DND-41 (cell line): ENCODE data around the gene PPP1R37.

ENCODE experiments used
- ATAC-seq: fragments of 200-7000 bp; cut with Tn5 transposase; 3 replicates; pipeline ENCODE4 v1.9.1; 2021; ENCODE audit warnings: low read depth; ENCODE audit not compliant: insufficient read depth
- DNase-seq: peaks from one replicate; pipeline ENCODE4 v3.0.0-alpha.2; 2020
- H2AFZ ChIP-seq: 2 replicates; pipeline ENCODE4 v1.6.0; 2012; ENCODE audit warnings: low read depth, low read length
- H3K27ac ChIP-seq: 2 replicates; pipeline ENCODE4 v1.5.1; 2012; ENCODE audit warnings: low read length, inconsistent platforms
- H3K27me3 ChIP-seq: fragments of 200-600 bp; sonication (generic); 2 replicates; pipeline ENCODE4 v1.6.0; 2012; ENCODE audit warnings: low read length, mild to moderate bottlenecking, inconsistent platforms; ENCODE audit not compliant: insufficient read depth, poor library complexity
- H3K36me3 ChIP-seq: 2 replicates; pipeline ENCODE4 v1.5.1; 2012; ENCODE audit warnings: low read length, inconsistent platforms; ENCODE audit not compliant: insufficient read depth
- H3K4me1 ChIP-seq: 2 replicates; pipeline ENCODE4 v1.5.1; 2012; ENCODE audit warnings: mild to moderate bottlenecking, low read length; ENCODE audit not compliant: insufficient read depth
- H3K4me2 ChIP-seq: 2 replicates; pipeline ENCODE4 v1.6.0; 2012; ENCODE audit warnings: mild to moderate bottlenecking, moderate library complexity, low read length, inconsistent platforms; ENCODE audit not compliant: insufficient read depth
- H3K4me3 ChIP-seq, 2 experiments: fragments of 200-600 bp in 1 of 2; shearing (Covaris generic) in 1 of 2; 2 replicates each; pipeline ENCODE4 v1.5.1; 2012 to 2016; ENCODE audit warnings: inconsistent platforms in 2 of 2, low read length in 2 of 2, mild to moderate bottlenecking in 2 of 2, low read depth in 1 of 2, moderate library complexity in 1 of 2
- H3K79me2 ChIP-seq: 2 replicates; pipeline ENCODE4 v1.6.0; 2012; ENCODE audit warnings: low read length, inconsistent platforms; ENCODE audit not compliant: insufficient read depth
- H3K9ac ChIP-seq: 2 replicates; pipeline ENCODE4 v1.6.0; 2012; ENCODE audit warnings: low read depth, mild to moderate bottlenecking, inconsistent platforms, low read length, moderate library complexity
- H3K9me3 ChIP-seq: 2 replicates; pipeline ENCODE4 v1.5.1; 2012; ENCODE audit warnings: low read length, moderate library complexity, mild to moderate bottlenecking, inconsistent platforms; ENCODE audit not compliant: insufficient read depth, severe bottlenecking
- H4K20me1 ChIP-seq: 2 replicates; pipeline ENCODE4 v1.6.0; 2012; ENCODE audit warnings: low read length; ENCODE audit not compliant: insufficient read depth
- CTCF ChIP-seq: IDR thresholded peaks from 2 replicates; pipeline ENCODE4 v1.5.1; 2012; ENCODE audit warnings: borderline replicate concordance, low read length, moderate library complexity, mild to moderate bottlenecking; ENCODE audit not compliant: poor library complexity, severe bottlenecking; ENCODE audit errors: extremely low read depth
- EZH2 ChIP-seq: IDR thresholded peaks from 3 replicates; pipeline ENCODE4 v1.6.1; 2012; ENCODE audit warnings: borderline replicate concordance, low read depth, mild to moderate bottlenecking, moderate library complexity, low read length, inconsistent platforms; ENCODE audit not compliant: severe bottlenecking

Gene PPP1R37

GRCh38 chr19:45082170-45082569, 10.8 kb upstream of the PPP1R37 start:
- Histone ChIP-seq H3K9ac (no peak overlapping the region), H3K4me3 (no peak overlapping the region), H2AFZ (no peak overlapping the region), H4K20me1 (peaks cover 19% of the 10 kb centered on the region), H3K4me2 (no peak overlapping the region), H3K4me1 (peaks cover 26% of the 10 kb centered on the region), H3K79me2 (peaks cover 59% of the 10 kb centered on the region), H3K27ac (no peak overlapping the region), H3K36me3 (peaks cover 20% of the 10 kb centered on the region), H3K9me3 (no peaks in the 10 kb centered on the region), H3K27me3 (no peaks in the 10 kb centered on the region)
- DNase-seq: no peak
- TF ChIP-seq EZH2 (no peak), CTCF (no peak)
- no peak for ATAC-seq

- ATAC-seq (no peak), DNase-seq (no peak)
- peaks cover 47% of the 10 kb centered on the region for H3K79me2 ChIP-seq
- peaks cover 15% of the 10 kb centered on the region; the same call in 1 of the 2 replicates for H4K20me1 ChIP-seq
- no peaks in the 10 kb centered on the region for H3K9me3 ChIP-seq
- H2AFZ ChIP-seq: no peak overlapping the region
- H3K9ac ChIP-seq: no peak overlapping the region
- no peak overlapping the region for H3K4me3 ChIP-seq
- H3K4me1 ChIP-seq: peaks cover 4% of the 10 kb centered on the region; the same call in 1 of the 2 replicates
- no peaks in the 10 kb centered on the region for H3K27me3 ChIP-seq
- H3K27ac ChIP-seq: no peak overlapping the region
- TF ChIP-seq CTCF: no peak
- H3K4me2 ChIP-seq: no peak overlapping the region
- H3K36me3 ChIP-seq: peaks cover 44% of the 10 kb centered on the region
Measured at GRCh38 chr19:45086480-45086879, 6.5 kb upstream of the PPP1R37 start.

GRCh38 chr19:45087531-45087930, 5.4 kb upstream of the PPP1R37 start:
- H3K36me3 ChIP-seq: peaks cover 38% of the 10 kb centered on the region

More at GRCh38 chr19:45087531-45087930, 5.4 kb upstream of the PPP1R37 start:
- Histone ChIP-seq H3K27ac (no peak overlapping the region), H3K27me3 (no peaks in the 10 kb centered on the region), H3K4me2 (no peak overlapping the region; the same call in 1 of the 2 replicates), H3K4me1 (peaks cover 12% of the 10 kb centered on the region), H2AFZ (no peak overlapping the region), H3K79me2 (peaks cover 36% of the 10 kb centered on the region), H3K9ac (no peak overlapping the region), H3K4me3 (no peak overlapping the region), H4K20me1 (peaks cover 8% of the 10 kb centered on the region; the same call in 1 of the 2 replicates), H3K9me3 (no peaks in the 10 kb centered on the region)
- no peak for TF ChIP-seq CTCF
- no peak for TF ChIP-seq EZH2
- DNase-seq: peak; percentile 33
- ATAC-seq: peak; percentile 65
